ENCODE results near the gene TCF15.

Gene TCF15

DNA sequence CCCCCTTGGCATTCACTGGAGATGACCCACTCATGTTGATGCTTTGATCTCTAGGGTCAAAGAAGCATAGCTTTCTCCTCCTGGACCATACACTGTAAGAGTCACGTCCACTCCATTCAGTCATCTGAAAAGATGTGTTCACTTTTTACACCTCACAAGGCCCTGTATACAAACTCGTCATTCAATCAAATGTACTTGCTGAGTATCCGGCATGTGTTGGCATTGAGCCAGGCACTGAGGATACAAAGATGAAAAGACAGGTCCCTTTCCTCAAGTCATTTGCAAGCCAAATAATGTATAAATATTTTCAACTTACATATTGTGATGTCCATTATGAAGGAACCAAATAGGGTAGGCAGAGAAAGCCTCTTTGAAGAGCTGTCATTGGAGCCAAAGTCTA lies 34.0 kb downstream of the TCF15 start:
- no peak for DNase-seq

DNA sequence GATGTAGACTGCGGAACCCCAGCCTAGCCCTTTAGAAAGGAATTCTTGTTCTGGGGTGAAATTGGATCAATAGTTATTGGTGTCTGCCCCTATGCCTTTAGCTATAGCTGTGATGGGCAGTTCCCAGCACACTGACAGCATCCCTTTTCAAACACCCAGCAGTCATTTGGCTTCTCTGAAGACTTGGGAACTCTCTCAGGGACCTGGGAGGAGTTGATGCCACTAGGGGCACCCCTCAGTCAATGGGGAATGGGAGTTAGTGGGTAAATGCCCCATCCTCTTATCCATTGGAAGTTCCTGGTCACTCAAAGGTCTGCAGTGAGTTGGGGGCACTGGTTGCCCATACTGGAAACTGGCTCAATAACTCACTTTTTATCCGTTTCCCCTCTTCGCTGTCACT lies 34.9 kb downstream of the TCF15 start:
- DNase-seq, result no peak

DNA sequence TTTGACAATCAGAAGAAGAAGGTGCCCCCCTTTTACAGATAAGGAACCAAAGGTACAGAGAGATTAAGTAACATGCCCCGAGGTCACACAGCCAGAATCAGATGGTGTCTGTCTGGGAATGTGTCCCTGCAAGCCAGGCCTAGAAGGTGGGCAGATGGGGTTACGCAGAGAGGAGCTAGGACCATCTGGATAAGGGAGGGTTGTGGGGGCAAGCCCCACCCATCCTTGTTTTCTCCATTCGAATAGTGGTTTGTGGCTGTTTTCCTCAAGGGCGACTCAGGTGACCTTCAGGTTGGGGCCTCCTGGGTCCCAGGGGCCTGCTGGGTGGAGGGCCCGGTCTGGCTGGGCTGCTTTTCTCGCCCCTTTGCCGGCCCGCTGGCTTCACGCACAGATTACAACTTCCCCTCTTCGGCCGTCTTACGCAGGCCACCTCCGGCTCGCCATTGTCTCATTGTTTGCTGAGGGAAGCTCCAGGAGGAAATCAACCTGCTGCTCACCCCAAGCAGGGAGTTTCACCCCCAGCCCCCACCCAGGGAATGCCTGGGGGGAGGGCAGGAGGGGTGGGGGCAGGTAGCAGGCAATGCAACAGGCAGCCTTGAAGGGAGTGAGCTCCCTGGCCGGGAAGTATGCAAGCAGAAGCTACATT lies 35.7 kb downstream of the TCF15 start:
- DNase-seq, result no peak

DNA sequence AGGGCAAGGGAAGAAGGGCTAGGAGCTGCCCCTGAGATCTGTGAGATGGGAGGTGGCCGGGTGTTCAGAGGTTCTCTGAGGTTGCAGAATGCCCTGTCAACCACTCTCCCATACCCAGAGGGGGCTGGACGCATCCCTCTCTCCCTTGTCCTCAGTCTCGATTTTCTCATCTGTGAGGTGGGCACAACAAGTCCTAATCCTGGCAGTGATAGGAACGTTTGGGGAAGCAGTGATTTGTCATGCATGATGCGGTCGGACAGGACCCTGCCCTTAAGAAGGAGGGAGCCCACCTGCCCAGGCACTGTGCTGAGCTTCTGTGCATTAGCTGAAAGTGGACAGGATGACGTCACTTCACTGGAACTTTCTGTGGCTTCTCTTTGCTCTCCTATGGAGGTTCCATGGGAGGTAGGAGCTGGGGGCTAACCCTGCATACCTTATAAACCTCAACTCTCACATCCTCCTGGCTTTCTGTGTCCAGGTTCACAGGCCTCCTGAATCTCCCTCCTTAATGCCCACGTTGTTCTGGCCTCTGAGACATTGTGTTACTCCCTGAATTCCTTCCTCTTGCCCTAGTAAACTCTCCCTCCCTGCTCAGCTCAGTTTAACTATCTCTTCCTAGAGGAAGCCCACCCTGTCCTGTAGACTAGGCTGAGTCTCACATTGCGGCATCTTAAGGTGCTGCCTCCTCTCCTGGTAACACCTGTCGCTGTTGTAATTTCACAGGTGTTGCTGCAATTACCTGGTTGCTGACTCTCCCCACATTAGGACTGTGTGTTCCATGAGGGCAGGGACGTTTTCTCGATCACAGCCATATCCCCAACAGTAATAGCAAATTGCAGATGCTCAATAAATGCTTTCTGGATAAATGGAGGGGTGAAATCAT lies 36.5 kb downstream of the TCF15 start:
- DNase-seq, result no peak

DNA sequence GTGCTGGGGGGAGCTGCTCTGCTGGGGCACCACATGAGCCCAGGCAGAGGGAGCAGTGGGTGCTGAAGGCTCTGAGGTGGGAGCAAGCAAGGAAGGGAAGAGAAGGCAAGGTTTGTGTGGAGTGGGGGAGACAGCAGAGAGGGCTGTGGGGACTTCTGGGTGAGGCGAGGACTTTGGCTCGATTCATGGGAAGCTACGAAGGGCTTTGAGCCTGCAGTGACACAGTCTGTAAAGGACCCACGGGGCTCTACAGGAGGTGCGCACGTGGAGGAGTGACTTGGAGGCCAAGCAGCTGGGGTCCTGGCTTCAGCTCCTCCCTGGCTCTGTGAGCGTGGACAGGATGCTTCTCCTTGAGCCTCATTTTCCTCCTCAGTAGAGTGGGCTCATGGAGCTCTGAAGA lies 37.4 kb downstream of the TCF15 start:
- DNase-seq, result no peak

DNA sequence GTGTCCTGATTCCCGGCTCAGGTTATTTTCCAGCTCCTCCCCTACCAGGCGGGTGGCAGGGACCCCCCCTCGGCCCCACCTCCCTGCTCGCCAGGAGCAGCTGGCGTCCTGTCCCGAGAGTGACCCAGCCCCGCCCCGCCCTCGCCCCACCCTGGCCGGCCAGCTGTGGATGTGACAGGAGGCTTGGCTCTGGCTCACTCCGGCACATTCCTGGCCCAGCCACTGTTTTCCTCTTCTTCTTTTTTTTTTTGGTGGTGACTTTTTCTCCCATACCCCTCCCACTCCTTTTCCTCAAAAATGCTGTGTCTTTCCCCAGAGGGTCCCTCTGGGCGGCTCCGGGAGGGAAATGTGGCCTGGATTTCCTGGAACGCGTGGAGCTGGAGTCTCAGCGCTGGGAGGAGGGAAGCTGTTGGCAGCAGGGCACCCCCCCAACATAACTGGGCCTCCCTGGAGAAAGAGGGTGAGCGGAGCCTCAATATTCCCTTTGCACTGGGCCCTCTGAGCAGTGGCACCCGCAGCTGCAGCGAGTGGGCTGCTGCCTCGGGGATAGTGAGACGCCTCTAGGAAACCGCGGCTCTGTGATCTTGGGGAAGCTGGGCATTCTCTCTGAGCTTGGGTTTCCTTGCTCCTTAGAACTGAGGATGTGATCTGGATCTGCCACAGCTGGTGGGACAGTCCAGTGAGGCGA lies 38.2 kb downstream of the TCF15 start:
- no peak for DNase-seq

DNA sequence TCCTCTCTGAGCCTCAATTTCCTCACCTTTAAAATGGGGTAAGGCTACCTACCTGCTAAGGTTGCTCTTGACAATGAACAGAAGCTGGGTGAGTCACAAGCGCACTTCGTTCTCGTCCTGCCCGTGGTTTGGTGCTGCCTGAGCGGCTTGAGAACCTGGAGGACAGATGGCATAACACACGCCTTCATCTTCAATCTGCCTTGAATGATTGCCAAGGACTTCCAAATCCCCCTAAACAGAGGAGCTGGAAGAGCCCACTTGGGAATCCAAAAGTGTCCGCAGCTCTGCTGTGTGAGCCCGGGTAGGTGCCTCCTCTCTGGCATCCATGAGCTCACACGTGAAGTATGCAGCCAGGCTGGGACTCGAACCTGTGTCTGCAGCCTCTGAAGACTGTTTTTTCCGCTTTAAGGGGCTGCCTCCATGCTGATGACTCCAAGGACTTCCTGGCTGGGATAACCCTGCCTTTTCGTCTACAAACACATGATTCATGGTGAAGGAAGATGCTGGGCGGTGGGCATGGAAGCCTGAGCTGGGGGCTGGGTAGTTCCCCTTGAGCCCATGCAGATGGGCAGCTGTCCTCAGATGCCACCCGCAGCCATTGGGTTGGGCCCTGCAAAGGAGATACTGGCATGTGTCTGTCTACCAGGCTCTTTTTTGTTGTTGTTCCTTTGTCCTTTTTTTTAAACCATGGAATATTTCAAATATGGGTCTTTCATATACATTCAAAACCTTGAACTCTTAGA lies 41.3 kb downstream of the TCF15 start:
- no peak for DNase-seq

DNA sequence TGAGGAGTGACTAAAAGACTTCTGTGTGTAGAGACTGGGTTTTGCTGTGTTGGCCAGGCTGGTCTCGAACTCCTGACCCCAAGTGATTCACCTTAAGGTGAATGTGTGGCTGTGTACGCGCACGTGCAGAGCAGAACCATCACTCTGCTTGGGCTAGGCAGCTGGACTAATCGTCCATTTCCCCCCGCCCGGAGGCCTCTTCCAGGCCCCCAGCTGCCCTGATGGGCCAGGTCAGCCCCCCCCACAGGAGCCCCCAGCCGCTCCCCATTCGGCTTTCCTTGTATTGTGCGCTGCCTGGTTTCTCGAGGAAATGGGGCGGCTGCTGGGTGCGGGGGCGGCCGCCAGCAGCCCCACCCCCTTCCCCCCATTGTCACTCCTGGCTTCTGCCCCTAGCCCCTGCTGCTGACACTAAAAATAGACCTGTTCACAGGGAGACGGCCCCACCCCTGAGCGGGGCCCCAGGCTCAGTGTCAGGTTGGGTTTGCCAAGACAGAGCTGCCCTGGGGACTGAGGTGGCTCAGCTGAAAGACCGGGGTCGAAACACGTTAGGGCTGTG lies 41.9 kb downstream of the TCF15 start:
- no peak for DNase-seq

DNA sequence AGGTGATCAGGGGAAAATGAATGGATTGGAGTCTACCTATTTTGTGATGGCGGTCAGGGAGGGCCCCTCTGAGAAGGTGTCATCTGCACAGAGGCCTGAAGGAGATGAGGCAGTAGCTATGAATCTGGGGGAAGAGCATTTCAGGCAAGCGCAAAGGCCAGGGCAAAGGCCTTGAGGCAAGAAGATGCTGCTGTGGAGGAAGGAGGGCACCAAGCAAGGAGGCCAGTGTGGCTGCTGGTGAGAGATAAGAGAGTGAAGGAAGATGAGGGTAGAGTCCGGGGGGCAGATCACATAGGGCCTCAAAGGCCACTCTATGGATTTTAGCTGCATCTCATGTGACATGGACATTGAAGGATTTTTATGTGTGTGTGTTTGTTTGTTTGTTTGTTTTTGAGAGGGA lies 45.9 kb downstream of the TCF15 start:
- DNase-seq, result no peak

DNA sequence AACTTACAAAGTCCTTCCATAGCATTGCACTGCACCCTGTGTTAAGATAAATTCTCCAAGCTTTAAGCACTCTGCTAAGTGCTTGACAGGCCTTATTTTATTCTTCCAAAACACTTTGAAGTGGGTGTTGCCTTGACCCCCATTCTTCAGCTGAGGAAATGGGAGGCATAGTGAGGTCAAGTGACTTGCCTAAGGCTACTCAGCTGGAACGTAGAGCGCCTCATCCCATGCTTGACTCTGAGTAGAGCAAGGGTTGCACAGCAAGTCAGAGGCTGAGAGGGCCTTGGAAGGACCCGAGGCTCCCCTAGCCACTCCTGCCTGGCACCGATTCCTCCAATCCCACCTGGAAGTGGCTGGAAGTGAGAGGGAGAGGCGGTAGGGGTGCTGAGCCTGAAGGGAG lies 46.9 kb downstream of the TCF15 start:
- DNase-seq, result no peak

DNA sequence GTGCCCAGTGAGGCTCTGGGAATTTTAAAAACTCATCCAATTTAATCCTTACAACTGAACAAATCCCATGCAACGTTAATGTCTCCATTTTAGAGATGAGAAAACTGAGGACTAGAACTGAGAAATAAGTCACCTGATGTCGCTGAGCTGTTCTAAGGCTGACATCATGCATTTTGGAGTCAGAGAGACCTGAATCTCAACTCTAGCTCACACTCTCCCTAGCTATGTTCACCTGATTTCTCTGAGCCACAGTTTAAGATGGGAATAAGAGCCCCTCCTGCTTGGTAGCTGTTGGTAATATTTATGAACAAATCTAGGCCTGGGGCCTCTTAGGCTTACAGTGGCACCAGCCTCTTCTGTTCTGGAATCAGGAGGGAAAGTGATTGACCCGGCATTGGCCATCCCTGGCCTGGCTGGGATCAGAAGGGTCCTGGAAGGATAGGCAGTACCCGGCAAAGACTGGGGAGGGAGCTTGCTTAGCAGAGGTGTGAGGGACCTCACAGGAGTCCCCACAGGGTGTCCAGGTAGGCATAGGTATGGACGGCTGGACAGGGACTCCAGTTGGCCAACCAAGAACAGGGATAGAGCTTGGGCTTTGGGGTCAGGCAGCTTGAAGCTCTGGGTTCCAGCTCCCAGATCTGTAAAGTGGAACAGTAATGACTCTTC lies 47.7 kb downstream of the TCF15 start:
- no peak for DNase-seq

DNA sequence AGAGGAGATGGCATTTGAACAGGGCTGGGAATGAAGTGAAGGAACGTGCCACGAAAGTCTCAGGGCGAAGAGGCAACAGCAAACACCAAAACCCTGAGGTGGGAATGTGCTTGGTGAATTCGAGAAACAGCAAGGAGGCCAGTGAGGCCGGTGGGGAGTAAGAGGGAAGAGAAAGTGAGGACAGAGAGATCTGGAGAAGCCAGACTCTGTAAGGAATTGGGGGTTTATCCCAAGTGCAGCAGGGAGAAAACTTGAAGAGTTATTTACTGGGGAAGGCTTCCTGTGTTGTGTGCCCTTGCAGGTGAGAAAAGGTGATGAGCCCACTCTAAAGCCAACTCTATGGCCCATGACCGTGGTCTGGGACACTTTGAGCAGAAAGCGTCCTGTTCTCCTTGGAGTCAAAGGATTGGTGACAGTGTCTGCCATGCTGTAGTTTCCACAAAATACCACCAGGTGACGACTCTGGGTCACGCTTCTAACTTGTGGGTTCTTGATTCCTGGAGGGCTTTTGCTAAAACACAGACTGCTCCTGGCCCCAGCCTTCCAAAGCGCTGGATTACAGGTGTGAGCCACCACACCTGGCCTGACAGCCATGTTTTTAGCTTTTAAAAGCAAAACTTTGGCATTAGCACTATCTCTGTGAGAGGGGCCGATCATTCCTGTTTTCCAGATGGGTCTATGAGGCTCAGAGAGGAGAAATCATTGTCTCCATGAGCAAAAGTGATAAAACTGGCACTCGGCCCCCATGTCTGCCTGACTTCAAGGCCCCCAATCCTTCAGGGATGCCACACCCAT lies 48.5 kb downstream of the TCF15 start:
- DNase-seq, result peak; percentile 34

DNA sequence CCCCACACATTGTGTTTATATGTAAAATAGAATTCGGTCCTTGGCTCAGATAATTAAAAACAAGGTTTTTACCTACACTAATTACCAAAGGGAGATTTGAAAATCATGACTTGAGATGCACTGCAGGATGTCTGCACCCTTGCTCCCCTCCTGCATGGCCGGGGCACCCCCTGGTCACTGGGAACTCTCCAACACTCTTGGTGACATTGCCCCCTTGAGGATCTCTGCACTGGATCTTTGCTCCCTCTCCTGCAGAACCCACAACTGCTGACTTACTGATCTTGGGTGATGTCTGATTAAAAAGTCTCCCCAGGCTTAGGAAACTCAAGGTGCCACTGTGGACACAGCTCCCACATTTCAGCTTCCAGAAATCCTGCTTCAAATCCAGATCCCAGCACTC lies 49.4 kb downstream of the TCF15 start:
- DNase-seq, result no peak

DNA sequence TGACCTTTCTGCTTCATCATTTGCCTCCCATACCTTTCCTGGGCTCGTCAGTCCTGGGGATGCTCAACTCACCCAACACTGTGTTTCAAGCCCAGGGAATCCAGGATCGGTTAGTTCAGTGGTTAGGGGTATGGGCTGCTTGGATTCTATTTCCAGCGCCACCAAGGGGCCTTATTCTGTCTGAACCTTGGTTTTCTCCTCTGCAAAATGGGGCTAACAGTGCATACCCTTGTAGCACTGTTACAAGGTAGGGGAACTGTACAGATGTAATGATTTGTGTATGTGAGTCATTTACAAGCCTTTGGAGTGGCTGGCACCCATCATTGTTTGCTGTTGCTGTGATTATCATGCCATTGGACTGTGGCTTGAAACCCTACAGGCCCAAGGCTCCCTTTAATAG lies 52.0 kb downstream of the TCF15 start:
- no peak for DNase-seq

DNA sequence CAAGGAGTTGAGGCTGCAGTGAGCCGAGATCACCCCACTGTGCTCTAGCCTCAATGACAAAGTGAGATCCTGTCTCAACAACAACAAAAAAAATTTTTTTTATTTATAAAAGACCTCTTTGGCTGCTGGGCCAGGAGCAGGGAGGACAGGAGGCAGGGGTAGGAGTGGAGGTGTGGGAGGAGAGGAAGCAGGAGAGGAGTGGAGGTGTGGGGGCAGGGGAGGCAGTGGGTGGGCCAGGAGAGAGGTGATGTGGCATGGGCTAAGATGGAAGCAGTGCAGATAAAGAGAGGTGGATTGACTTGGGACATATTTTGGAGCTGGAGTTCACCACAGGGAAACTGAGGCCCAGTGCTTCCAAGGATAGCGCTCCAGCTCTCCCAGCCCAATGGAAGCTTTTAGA lies 53.1 kb downstream of the TCF15 start:
- DNase-seq, result no peak

DNA sequence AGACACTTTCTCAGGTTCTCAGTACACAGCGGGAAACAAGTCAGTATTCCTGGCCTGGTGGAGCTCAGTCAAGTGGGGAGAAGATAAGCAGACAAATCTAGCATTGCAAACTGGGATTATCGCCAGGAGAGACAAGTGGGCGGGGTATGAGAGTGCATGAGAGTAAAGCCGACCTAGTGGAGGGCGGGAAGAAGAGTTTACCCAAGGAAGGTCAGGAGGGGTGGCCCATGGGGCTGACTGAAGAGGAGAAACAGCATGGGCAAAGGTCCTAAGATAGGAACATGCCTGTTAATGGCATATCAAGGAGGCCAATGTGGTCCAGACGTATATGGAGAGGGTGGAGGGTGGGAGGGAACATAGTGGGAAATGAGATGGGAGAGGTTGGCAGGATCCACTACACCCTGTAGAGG lies 54.1 kb downstream of the TCF15 start:
- no peak for DNase-seq
